Activated CD4-positive, alpha-beta T cell treated with anti-CD3 and anti-CD28 coated beads for 24 hours (primary cell): ENCODE results near the gene ALK.

Experiments
- DNase-seq, 2 donors: peaks; one replicate each; pipeline ENCODE4 v3.0.0-alpha.2; 2020; ENCODE audit warnings: low read depth in 2 of 2

The ALK gene

DNA sequence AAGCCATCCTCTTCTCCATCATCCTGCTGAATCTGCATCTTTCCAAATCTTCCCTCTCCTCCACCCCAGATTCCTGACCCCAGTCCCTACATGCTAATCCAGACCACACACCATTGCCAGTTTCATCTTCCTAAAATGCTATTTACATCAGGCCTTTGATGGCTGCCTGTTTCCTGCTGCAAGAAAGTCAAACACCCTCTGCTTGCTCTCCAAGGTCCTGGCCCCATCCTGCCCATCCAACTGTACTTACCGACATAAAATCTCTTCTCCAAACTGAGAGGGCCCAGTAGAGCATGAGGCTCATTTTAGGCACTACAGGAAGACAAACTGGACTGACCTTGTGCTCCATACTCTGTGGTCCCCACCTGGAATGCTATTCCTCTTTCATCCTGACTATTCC, 19.0 kb downstream of the ALK start:
- DNase-seq = no peak

DNA sequence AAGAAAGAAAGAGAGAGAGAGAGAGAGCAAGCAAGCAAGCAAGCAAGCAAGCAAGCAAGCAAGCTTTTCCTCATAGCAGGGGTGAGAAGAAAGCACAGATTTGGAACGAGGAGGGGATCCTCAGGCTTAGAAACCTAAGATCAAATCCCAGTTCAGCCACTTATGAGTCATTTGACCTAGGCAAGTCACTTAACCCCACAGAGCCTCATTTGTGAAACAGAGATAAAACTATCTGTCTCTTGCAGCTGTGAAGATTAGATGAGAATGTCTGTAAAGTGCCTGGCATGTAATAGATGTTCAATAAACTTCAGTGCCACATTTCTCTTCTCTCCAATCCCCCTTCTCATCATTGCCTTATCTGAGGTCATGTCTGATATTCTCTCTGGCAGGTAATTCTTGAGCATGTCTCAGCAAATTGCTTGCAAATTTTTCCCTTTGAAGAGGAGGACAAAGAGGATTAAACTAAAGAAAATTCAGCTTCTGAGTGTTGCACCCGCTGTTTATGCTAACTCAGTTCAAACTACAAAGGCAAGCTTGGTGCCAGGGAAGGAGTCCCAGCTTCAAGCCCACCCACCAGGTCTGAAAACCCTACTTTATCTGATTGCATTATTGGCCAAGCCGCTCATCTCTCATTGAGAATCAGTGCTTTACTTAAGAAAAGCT, 20.3 kb downstream of the ALK start:
- no peak for DNase-seq

DNA sequence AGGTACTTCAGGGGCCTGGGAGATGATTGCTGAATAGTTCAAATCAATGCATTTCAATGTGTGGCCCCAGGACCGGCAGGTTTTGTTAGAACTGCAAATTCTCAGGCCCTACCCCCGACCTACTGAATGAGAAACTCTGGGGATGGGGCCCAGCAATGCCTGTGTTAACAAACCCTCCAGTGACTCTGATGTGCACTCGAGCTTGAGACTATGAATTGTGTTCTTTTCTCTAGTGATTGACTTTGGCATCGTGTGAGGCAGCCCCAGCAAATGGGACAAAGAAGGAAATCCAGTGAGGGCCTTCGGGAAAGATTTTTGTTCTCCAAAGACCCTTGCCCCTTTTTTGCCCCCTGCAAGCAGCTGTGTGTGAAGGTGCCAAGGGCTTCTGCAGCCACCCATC, 22.4 kb downstream of the ALK start:
- no peak for DNase-seq

DNA sequence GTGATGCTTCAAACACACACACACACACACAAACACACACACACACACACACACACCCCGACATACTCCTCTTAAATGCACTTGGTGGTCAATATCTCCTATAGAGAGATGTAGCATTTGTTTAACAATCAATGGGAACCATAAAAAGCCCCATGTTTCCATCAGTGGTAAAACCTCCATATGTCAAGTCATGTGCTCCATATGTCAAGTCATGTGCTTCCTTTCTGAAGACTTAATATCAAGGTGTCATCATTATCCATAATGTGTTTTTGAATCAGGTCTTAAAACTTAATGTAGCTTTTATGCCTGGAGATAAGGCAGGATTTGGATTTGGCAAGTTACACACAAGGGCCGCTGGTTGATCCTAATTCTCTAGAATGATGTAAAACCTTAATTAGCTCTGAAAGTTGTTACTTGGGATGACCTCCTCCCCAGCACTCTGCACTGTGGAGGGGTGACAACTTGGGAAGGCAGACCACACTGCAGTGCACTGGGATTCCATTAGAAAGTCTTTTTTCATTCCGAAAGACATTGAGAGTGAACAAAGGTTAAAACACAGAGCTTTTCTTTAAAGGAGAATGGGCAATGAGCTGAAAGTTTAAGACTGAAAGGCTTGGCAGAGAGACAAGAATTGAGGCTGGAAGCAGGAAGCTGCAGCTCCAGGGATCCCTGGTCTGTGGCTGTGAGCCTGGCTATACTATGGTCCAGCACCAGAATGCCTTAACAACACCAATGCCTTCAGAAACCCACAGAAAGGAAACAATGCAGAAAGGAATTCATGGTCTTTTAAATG, 26.4 kb downstream of the ALK start:
- DNase-seq = no peak

DNA sequence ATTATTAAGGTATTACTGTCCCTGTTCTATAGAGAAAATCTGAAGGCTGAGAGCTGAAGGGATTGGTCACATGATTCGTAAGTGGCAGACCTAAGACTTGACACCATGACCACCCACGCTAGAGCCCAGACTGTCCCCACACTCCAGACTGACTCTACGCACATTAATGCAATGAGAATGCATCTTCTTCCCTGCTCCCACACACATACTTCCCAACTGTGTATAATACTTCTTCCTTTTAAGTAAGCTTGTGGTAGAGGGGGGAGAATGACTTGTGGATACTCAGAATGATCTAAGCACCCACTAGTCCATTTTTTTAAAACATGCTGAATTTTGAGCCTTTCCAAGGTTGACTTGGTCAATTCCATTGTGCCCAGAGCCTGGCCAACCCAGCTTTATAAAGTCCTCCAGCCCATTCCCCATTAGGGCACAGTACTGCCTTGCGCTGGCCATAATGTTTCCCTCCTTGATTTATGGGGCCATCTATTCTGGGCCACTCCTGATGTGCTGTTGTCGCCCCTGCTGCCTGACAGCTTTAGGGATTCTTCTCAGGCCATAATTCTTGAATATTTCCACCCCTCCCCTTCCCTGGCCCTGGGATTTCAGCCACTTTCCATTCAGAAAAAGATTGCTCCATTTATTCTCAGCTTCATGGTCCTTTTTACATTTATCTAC, 28.7 kb downstream of the ALK start:
- DNase-seq = no peak

DNA sequence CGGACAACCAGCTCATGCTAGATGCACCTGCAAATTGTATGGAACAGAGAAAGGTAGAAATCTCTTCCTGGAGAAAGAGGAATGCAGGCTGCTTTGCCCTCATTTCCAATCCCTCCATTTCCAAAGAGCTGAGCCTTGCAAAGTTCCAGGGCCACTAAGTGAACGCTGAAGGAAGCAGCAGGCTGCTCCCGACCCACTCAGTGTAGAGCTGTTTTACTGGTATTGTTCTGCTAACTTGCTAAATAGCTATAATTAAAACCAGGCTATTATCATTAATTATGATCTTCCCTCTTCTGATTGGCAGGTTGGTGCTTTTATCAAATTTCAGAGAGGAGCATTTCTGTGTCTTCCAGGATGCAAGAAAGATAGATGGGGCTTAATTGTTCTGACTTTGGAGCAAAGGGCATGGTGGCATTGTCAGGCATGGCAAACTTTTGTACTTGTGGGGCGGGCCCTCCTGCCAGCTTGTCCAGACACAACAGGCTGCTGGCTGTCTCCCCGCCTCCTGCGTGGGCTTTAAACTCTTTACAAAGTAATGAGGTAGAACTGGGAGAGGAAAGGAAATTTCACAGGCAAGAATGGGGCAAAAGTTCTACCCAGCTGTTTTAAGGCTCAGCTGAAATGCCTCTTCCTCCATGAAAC, 40.2 kb downstream of the ALK start:
- DNase-seq = no peak

DNA sequence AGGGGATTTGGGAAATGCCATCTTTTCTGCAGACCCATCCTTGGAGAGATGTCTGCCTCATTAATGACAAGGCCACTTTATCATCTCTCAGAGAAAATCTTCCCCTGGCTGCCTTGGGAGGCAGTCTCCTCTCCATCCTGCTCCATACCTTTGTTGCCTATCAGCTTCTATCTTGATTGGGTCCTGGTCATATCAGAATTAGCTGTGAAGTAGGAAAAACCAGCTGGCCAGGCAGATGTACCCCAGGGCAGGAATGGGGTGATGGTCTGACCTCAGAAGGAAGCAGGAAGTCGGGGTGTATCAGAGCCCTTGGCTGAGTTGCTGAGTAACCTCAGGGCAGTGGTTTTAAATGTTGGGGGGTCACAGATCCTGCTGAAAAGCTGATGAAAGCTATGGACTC, 41.3 kb downstream of the ALK start:
- no peak for DNase-seq

DNA sequence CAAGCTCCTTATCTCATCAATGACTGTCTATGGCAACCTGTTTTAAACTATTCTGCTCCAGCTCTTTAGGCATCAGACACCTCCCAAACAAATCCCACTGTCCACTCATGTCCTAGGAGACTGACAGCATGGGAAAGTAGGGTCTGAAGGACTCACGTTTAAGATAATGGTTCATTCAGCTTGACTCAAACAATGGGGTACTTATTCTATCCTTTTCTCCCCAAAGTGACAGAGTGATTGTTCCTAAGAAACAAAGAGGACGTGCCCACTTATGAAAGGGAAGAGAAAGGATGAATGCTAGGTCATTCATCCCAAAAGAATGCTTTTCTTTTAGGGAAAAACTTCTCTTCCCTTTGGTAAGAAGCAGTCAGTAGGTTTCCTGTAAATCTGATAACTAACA, 41.9 kb downstream of the ALK start:
- DNase-seq = no peak

DNA sequence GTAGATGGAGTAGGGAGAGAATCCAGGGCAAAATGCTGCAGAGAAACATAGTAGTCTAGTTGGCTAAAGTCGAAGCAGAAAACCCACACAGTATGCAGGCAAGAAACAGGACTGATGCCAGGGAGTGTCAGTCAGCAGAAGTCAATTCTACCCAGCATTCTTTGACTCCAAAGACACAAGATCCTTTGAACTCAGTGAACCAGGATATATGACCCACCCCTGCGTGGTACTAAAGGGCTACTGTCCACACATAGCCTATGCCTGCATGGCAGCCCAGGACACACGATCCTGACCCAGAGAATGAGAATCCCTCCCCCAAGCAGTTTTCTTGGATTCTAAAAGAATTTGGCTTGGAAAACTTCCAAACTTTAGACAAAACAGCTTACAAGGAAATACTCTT, 42.5 kb downstream of the ALK start:
- DNase-seq = no peak

DNA sequence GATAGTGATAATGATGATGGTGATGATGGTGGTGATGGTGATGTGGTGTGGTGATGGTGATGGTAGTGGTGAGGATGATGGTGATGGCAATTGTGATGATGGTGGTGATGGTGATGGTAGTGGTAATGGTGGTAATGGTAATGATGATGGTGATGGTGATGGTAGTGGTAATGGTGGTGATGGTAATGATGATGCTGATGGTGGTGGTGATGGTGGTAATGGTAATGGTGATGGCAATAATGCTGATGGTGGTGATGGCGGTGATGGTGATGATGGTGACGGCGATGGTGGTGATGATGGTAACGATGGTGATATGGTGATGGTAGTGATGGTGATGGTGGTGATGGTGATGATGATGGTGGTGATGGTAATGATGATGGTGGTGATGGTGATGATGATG, 45.0 kb downstream of the ALK start:
- DNase-seq = no peak

DNA sequence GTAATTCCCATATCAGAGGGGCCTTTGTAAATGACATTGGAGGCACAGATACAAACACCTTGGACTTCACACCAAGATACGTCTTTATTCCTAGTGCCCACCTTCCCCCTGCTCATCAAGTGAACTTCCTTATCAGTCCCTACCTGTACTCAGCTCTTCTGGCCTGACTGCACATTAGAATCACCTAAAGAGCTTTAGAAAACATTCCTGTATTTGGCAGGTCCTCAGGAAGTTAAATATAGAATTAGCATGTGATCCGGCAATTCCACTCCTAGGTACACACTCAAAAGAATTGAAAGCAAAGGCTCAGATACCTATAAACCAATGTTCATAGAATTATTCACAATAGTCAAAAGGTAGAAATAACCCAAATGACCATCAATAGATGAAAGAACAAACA, 46.6 kb downstream of the ALK start:
- DNase-seq = no peak

DNA sequence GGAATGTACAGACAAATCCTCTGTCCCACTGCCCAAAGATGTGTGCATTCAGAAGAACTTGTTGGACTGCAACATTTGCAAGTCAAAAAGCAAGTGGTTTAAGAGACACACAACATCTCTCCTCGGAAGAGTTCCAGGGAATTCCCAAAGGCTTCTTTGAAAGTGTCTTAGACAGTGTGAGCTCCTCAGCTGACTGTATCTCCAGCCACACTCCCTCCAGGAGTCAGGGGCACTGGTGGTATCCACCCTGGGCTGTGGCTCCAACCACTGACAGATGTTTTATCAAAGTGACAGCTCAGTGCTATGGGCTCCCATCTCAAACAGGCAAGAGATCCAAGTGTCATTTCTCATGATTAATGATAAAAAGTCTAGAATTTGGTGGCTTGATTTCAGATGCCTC, 48.5 kb downstream of the ALK start:
- no peak for DNase-seq

DNA sequence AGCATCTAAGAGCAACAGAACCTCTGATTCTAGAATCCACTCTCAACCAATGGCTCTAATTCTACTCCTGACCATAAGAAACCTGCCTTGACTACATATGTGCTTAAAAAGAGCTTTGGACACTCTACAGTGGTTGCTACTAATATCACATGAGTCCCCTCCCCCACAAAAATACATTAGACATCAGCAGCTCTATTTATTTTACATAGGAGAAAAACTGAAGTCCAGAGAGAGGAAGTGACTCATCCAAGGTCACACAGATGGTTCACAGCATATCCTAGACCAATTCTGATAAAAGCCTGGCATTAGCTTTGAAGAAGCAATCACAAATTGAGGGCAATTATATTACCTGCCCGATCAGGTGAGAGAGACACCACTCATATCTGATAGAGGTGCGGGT, 49.8 kb downstream of the ALK start:
- no peak for DNase-seq

DNA sequence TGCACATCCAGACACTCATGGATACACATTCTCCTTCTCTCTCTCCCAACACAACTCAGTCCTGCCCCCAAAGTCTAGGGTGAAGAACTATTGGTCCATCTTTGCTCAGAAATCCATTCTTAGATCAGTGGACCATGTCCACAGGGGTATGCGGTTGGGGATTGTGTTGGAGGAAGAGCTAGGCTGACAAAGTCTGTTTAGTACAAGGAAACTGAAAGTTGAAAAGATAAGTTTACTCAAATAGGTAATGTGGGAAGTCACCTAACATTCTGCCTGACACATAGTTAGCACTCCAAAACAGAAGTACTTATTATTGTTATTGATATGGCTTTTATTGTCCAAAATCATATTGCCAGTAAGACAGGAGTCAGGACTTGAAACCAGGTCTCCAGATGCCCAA, 55.9 kb downstream of the ALK start:
- no peak for DNase-seq

DNA sequence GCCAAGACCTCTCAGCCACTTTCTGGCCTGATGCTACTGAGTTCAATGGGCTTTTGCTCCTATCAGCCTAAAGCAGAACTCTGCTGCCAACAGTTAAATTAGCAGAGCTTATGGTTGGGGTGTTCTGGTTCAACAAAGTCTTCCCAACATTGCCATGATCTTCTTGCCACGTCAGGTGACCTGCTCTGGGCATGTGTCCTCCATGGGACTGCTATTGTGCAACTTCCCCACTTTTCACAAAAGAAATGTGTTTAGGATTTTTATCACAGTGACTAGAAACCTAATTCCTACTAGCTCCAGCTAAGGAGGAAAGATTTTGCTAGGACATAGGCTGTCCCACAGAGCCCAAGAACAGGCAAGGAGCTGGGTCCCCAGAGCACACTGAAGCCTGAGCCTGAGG, 56.4 kb downstream of the ALK start:
- DNase-seq = no peak

DNA sequence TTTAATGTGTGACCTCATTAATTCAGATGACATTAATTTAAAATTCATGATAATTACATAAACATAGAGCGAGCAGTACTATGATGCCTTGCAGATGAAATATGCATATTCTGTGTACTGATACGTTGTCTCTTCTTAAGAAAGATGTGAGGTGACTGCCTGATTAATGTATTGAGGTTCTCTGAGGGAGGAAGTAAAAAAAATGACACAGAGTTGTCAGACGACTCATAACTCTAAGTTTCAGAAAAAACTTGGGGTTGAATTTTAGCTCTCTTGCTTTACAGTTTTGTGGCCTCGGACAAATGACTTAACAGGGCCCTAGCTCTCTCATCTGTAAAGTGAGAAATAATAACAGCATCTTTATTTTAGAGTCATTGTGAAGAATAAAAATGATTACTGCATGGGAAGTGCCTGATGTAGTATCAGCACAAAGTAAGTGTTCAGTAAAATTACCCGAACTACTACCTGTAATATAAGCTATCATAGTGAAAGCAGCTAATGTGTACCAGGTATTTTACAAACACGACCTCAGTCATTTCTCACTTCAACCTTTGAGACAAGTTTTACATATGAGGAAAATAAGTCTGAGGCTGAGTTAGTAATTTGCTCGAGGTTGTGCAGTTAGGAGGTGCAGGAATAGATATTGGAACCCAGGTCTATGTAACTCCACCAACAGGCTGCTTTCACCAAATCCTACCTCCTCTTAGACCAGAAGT, 65.3 kb downstream of the ALK start:
- DNase-seq = no peak

DNA sequence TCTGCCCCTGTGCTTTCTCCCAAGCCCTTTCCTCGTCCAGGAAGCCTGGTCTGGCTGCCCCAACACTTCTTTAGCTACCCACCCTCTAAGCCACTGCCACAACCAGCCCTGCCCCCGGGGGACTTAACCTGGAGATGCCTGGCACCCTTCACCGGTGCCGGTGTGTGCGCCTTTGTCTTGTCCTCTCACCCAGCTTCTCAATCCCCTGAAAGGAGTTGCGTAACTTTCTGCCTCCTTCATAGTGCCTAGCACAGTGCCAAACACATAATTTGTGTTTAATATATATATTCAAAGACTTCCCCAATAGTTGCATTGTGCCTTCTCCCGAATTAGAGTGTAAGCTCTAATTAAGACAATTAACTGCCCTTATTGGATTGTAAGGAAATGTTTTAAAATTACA, 70.6 kb downstream of the ALK start:
- no peak for DNase-seq

DNA sequence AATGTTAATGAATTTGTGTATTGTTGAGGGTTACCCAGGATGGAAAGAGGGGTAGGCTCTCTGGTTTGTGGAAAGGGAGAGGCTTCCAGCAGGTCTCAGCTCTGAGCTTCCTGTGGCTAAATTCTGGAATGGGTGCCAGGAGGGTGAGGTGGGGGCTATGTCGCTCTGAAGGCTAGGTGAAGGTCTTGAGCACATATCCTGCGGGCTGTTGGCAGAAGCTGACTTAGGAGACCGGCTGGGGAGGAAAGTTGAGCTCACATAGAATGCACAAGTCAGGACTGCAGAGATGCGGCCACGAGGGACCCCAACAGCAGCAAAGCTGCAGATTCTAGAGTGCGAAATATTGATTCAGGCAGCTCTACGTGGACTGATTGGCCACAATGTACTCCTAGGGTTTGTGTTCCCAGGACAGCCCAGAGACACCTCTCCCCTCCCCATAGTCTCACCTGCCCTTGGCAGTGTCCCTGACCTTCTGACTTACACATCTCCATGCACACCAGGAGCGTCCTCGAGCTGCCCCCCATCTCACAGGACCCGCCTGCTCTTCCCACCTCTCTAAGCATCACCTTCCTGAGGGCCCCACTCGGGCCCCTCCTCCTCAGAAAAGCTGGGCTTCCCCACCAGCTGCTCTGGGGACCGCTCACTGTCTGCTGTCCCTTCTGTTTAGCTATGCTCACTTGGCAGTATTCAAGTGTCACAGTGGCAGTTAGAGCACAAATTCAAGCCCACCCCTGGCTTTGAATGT, 72.6 kb downstream of the ALK start:
- DNase-seq = no peak

DNA sequence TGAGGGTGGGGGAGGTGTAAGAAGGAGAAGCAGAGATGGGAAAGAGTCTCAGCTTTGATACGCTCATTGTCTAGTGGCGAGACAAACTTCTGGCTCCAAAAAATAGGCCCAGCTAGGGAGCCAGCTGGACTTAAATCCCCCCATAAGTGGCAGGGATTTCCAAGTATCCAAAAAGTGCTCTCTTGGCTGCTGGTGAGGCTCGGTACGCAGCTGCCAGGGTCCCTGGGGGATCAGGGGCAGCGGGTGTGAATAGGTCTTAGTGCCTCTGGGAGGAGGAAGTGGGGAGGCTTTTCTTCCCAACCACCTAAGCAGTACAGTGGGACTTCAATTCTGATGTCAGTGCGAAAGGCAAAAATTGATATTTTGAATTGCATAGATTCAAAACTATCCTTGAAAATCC, 73.5 kb downstream of the ALK start:
- no peak for DNase-seq

DNA sequence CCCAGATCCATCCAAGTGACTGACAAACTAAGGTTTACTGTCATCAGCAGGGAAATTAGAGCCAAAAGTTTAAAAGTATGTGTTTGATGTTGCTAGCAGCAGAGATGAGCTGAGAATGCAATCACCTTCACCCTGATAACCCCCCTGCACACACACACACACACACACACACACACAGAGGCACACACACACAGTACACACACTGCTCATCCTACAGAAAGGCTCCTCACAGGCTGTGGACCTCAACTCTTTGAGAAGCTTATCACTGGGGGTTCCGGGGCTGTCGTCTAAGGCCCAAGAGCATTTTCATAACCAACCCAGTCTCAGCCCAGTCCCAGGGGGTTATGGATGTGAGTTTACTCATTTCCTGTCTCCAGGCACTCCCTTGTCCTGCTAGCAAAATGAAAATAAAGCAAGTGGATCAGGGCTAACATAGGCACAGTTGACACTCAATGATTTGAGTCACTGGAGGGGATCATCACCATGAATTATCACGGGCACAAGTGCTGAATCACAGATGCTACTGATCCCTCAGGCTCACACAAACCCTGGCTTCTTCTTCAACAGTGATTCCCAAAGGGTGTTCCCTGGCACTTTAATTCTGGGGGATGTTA, 76.6 kb downstream of the ALK start:
- DNase-seq = no peak
